Measurements from ENCODE around the gene STAC3.

STAC3 gene

GRCh38 chr12:57196956-57197355 is 54.0 kb downstream of the STAC3 start:
- Histone ChIP-seq H3K27ac (no peak overlapping the region), H3K27me3 (ENCODE audit: insufficient read depth, low read depth, severe bottlenecking) (no peaks in the 10 kb centered on the region), H3K9me3 (ENCODE audit: severe bottlenecking) (no peaks in the 10 kb centered on the region), H3K36me3 (peaks cover 4% of the 10 kb centered on the region; the same call in 1 of the 2 replicates), H3K4me3 (ENCODE audit: low read depth, low read length) (no peak overlapping the region)
- TF ChIP-seq, protein P1, sequence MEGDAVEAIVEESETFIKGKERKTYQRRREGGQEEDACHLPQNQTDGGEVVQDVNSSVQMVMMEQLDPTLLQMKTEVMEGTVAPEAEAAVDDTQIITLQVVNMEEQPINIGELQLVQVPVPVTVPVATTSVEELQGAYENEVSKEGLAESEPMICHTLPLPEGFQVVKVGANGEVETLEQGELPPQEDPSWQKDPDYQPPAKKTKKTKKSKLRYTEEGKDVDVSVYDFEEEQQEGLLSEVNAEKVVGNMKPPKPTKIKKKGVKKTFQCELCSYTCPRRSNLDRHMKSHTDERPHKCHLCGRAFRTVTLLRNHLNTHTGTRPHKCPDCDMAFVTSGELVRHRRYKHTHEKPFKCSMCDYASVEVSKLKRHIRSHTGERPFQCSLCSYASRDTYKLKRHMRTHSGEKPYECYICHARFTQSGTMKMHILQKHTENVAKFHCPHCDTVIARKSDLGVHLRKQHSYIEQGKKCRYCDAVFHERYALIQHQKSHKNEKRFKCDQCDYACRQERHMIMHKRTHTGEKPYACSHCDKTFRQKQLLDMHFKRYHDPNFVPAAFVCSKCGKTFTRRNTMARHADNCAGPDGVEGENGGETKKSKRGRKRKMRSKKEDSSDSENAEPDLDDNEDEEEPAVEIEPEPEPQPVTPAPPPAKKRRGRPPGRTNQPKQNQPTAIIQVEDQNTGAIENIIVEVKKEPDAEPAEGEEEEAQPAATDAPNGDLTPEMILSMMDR (IDR thresholded peaks at IDR 0.05; ENCODE audit: low read depth, low read length) = no peak
- no peak for DNase-seq

DNA sequence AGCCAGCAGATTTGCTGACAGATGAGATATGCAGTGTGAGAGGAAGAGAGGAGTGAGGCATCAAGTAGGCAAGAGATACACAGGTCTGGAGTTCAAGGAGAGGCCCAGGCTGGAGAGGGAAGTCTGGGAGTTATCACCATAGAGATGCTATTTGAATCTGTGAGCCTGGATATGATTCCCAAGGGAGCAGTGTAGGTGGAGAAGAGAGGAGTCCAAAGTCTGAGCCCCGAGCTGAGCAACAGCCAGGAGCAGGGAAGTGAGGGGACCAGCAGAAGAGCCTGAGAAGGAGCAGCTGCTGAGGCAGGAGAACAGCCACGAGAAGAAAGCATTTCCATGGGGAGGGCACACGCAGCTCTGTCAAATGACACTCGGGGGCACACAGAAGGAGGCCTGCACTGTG is 54.5 kb downstream of the STAC3 start:
- H3K4me3 ChIP-seq (ENCODE audit: low read depth, low read length) = no peak overlapping the region
- DNase-seq = no peak
- H3K27me3 ChIP-seq (ENCODE audit: insufficient read depth, low read depth, severe bottlenecking) = no peaks in the 10 kb centered on the region
- H3K9me3 ChIP-seq (ENCODE audit: severe bottlenecking) = no peaks in the 10 kb centered on the region
- peaks cover 4% of the 10 kb centered on the region; the same call in 1 of the 2 replicates for H3K36me3 ChIP-seq
- TF ChIP-seq, protein P1 (IDR thresholded peaks at IDR 0.05; ENCODE audit: low read depth, low read length) = no peak
- H3K27ac ChIP-seq = no peak overlapping the region

- Histone ChIP-seq H3K9me3 (ENCODE audit: severe bottlenecking) (no peaks in the 10 kb centered on the region), H3K4me3 (ENCODE audit: low read depth, low read length) (no peak overlapping the region), H3K27ac (no peak overlapping the region), H3K27me3 (ENCODE audit: insufficient read depth, low read depth, severe bottlenecking) (no peaks in the 10 kb centered on the region), H3K36me3 (peaks cover 4% of the 10 kb centered on the region; the same call in 1 of the 2 replicates)
- no peak for DNase-seq
- TF ChIP-seq, protein P1 (IDR thresholded peaks at IDR 0.05; ENCODE audit: low read depth, low read length) = no peak
These were observed 55.2 kb downstream of the STAC3 start for GRCh38 chr12:57195611-57196371.

GRCh38 chr12:57195186-57195585 is 55.8 kb downstream of the STAC3 start:
- H3K36me3 ChIP-seq = peaks cover 4% of the 10 kb centered on the region; the same call in 1 of the 2 replicates
- no peak overlapping the region for H3K27ac ChIP-seq
- DNase-seq = no peak
- no peaks in the 10 kb centered on the region for H3K27me3 ChIP-seq (ENCODE audit: insufficient read depth, low read depth, severe bottlenecking)
- TF ChIP-seq, protein P1 (IDR thresholded peaks at IDR 0.05; ENCODE audit: low read depth, low read length) = no peak
- no peaks in the 10 kb centered on the region for H3K9me3 ChIP-seq (ENCODE audit: severe bottlenecking)
- H3K4me3 ChIP-seq (ENCODE audit: low read depth, low read length) = no peak overlapping the region

GRCh38 chr12:57194253-57194652 is 56.7 kb downstream of the STAC3 start:
- TF ChIP-seq, protein P1 (IDR thresholded peaks at IDR 0.05; ENCODE audit: low read depth, low read length) = no peak
- no peaks in the 10 kb centered on the region for H3K27me3 ChIP-seq (ENCODE audit: insufficient read depth, low read depth, severe bottlenecking)
- DNase-seq = no peak
- H3K27ac ChIP-seq = no peak overlapping the region
- H3K9me3 ChIP-seq (ENCODE audit: severe bottlenecking) = no peaks in the 10 kb centered on the region
- H3K36me3 ChIP-seq = peaks cover 4% of the 10 kb centered on the region; the same call in 1 of the 2 replicates
- no peak overlapping the region for H3K4me3 ChIP-seq (ENCODE audit: low read depth, low read length)
